ENCODE results near the gene DISP3. TPM values are rescaled to one million over a fixed set of nuclear protein-coding genes. Genes with fewer than 3 reads are reported as not detected.

Gene DISP3
- total RNA-seq, 1 donor from 2014 or later = 0.42 TPM

DNA sequence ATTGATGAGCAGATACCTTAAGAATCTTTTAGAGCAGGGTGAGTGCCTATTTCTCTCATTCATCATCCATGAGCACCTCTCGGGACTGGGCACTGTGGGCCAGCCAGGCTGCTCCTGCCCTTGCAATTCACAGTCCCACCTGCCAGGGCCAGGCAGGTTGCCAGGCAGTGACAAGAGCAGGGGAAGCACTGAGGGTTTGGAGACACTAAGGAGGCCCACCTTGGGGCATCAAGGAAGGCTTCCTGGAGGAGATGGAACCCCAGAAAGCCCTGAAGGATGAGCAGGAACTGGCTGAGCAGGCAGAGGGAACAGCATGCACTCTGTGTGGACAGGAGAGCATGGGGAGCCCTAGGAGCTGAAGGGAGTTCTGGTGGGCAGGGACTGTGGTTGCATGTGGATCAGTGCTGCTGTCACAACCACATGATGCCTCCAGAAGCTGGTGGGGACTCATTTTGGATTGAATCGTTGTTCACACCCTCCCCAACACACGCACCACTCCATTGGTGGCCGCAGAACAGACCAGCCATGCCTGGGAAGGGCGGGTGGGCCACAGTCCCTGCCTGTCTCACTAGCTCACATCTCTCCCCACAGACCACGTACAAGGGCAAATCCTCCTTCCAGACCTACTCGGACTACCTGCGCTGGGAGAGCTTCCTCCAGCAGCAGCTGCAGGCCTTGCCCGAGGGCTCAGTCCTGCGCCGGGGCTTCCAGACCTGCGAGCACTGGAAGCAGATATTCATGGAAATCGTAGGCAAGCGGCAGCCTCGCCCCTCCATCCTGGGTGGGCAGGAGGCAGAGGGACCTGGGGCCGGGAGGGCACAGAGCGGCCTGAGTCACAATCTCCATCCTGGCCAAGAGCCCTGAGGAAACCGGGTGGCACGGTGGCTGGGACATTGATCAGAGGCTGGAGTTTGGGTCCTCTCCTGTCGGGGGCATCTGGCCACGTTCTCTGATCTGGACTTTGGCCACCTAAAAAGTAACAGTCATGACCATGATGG is 55.1 kb downstream of the DISP3 start:
- TF ChIP-seq, protein P1, sequence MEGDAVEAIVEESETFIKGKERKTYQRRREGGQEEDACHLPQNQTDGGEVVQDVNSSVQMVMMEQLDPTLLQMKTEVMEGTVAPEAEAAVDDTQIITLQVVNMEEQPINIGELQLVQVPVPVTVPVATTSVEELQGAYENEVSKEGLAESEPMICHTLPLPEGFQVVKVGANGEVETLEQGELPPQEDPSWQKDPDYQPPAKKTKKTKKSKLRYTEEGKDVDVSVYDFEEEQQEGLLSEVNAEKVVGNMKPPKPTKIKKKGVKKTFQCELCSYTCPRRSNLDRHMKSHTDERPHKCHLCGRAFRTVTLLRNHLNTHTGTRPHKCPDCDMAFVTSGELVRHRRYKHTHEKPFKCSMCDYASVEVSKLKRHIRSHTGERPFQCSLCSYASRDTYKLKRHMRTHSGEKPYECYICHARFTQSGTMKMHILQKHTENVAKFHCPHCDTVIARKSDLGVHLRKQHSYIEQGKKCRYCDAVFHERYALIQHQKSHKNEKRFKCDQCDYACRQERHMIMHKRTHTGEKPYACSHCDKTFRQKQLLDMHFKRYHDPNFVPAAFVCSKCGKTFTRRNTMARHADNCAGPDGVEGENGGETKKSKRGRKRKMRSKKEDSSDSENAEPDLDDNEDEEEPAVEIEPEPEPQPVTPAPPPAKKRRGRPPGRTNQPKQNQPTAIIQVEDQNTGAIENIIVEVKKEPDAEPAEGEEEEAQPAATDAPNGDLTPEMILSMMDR (IDR thresholded peaks at IDR 0.05) = no peak
- H3K4me3 Mint-ChIP-seq = no peak overlapping the region
- no peak for ATAC-seq (ENCODE audit: low read depth)
- DNase-seq = no peak
- no peaks in the 10 kb centered on the region for H3K9me3 Mint-ChIP-seq
- POLR2A ChIA-PET = no interaction called here
- H3K4me1 Mint-ChIP-seq = no peaks in the 10 kb centered on the region
- no peaks in the 10 kb centered on the region for H3K36me3 Mint-ChIP-seq (ENCODE audit: low read depth)
- CTCF ChIA-PET = no interaction called here
- H3K27me3 Mint-ChIP-seq = peaks cover 2% of the 10 kb centered on the region
- intact Hi-C loops (cut with micrococcal nuclease) = no loop called here
- no peak overlapping the region for H3K27ac Mint-ChIP-seq

DNA sequence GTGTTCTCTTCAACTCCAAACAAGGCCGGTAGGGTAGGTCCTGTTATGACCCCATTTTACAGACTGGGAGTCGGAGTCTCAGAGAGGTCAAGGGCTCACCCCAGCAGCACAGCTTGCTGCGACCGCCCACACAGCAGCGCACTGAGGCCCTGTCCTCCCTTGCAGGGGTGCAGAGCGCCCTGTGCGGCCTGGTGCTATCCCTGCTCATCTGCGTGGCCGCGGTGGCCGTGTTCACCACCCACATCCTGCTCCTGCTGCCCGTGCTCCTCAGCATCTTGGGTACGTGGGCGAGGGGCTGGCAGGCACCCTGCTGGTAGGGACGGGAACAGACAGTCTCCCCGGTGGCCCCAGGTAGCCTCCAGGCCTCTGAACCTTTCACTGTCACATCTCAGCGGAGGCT is 55.9 kb downstream of the DISP3 start:
- CTCF ChIA-PET = no interaction called here
- H3K4me3 Mint-ChIP-seq = no peak overlapping the region
- ATAC-seq (ENCODE audit: low read depth) = no peak

DNA sequence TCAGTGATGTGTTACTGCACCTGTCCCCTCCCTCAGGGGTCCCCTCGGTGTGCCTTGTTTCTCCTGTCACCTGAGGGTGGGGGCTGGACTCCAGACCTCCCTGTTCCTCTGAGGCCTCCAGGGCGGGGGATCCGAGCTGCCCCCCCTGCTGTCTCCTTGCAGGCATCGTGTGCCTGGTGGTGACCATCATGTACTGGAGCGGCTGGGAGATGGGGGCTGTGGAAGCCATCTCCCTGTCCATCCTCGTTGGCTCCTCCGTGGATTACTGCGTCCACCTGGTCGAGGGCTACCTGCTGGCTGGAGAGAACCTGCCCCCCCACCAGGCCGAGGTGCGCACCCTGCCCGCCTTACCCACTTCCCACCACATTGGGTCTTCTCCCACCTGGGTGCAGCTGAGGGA is 56.4 kb downstream of the DISP3 start:
- Mint-ChIP-seq H3K27ac (no peak overlapping the region), H3K27me3 (peaks cover 2% of the 10 kb centered on the region), H3K36me3 (ENCODE audit: low read depth) (no peaks in the 10 kb centered on the region), H3K4me3 (no peak overlapping the region), H3K9me3 (no peaks in the 10 kb centered on the region), H3K4me1 (no peaks in the 10 kb centered on the region)
- TF ChIP-seq, protein P1 (IDR thresholded peaks at IDR 0.05) = no peak
- CTCF ChIA-PET = no interaction called here
- POLR2A ChIA-PET = no interaction called here
- ATAC-seq (ENCODE audit: low read depth) (no peak), DNase-seq (no peak)
- intact Hi-C loops (cut with micrococcal nuclease) = no loop called here

More for the DNA sequence above, 55.9 kb downstream of the DISP3 start:
- Mint-ChIP-seq H3K4me1 (no peaks in the 10 kb centered on the region), H3K9me3 (no peaks in the 10 kb centered on the region), H3K27ac (no peak overlapping the region), H3K36me3 (ENCODE audit: low read depth) (no peaks in the 10 kb centered on the region), H3K27me3 (peaks cover 2% of the 10 kb centered on the region)
- intact Hi-C loops (cut with micrococcal nuclease) = no loop called here
- POLR2A ChIA-PET = no interaction called here
- no peak for DNase-seq
- TF ChIP-seq, protein P1 (IDR thresholded peaks at IDR 0.05) = no peak

DNA sequence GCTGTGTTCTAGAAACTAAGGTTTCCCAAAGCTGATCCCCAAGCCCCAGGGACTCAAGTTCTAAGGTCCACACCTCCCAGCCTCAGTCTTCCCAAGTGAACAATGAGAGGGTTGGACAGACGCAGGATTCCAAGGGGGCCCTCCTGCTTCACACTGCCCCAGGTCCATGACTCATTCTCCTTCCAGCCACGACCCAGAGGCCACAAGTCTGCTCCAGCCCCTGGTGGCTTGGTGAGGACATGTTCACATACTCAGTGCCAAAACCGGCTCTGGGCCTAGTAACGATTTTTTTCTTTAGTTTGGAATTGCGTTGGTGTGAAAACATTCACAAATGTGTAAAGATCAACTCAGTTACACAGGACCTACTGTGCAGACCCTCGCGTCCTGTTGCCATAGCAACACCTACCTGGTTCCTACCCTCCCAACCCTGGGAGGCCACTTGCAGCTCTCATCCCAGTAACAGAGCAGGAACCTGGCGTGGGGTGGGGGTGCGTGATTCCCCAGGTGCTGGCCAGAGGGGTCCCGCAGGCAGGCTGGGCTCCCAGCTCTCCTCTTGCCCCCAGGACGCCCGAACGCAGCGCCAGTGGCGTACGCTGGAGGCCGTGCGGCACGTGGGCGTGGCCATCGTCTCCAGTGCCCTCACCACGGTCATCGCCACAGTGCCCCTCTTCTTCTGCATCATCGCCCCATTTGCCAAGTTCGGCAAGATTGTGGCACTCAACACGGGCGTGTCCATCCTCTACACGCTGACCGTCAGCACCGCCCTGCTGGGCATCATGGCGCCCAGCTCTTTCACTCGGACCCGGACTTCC is 57.0 kb downstream of the DISP3 start:
- intact Hi-C loops (cut with micrococcal nuclease) = no loop called here
- DNase-seq (no peak), ATAC-seq (ENCODE audit: low read depth) (no peak)
- Mint-ChIP-seq H3K36me3 (ENCODE audit: low read depth) (no peaks in the 10 kb centered on the region), H3K4me1 (no peaks in the 10 kb centered on the region), H3K27me3 (peaks cover 5% of the 10 kb centered on the region), H3K9me3 (no peaks in the 10 kb centered on the region), H3K27ac (no peak overlapping the region), H3K4me3 (no peak overlapping the region)
- CTCF ChIA-PET = no interaction called here
- POLR2A ChIA-PET = no interaction called here
- TF ChIP-seq, protein P1 (IDR thresholded peaks at IDR 0.05) = no peak

Measured in activated B cell treated with CpG ODN at 0.5 μM for 24 hours (primary cell).